HAP-1 (cell line): Measurements from ENCODE around the gene SPHKAP.
"Not testable (repeated sequence)": the region's sequence is repeated elsewhere in the genome, so short reads cannot be mapped to it uniquely, and the experiment has no call there.

Experiments
- DNase-seq, 2 experiments: peaks; one replicate each; pipeline ENCODE4 v3.0.0-alpha.2; 2016 to 2020; ENCODE audit warnings: low spot score in 2 of 2
- H3K27me3 ChIP-seq: fragments of 250-450 bp; sonication (Bioruptor Pico); 2 replicates; pipeline ENCODE4 v1.5.1; 2020; ENCODE audit warnings: low read depth, mild to moderate bottlenecking, moderate library complexity
- H3K36me3 ChIP-seq: fragments of 250-450 bp; sonication (Bioruptor Pico); replicated peaks from 2 replicates; pipeline ENCODE4 v1.5.1; 2020; ENCODE audit warnings: mild to moderate bottlenecking
- H3K4me1 ChIP-seq: fragments of 250-450 bp; sonication (Bioruptor Pico); 2 replicates; pipeline ENCODE4 v1.5.1; 2020; ENCODE audit warnings: mild to moderate bottlenecking
- H3K4me3 ChIP-seq: fragments of 250-450 bp; sonication (Bioruptor Pico); 2 replicates; pipeline ENCODE4 v1.5.1; 2020; ENCODE audit warnings: mild to moderate bottlenecking, moderate library complexity
- H3K9me3 ChIP-seq: fragments of 250-450 bp; sonication (Bioruptor Pico); 2 replicates; pipeline ENCODE4 v1.5.1; 2020; ENCODE audit warnings: mild to moderate bottlenecking, moderate library complexity
- in situ Hi-C: fragments of 300-500 bp; cut with MboI; formaldehyde crosslinking; loops from 3 replicates; pipeline ENCODE4 v1.14.3; 2020; ENCODE audit warnings: low sequenced_read_pairs, inconsistent platforms, mixed read lengths

Gene SPHKAP

DNA sequence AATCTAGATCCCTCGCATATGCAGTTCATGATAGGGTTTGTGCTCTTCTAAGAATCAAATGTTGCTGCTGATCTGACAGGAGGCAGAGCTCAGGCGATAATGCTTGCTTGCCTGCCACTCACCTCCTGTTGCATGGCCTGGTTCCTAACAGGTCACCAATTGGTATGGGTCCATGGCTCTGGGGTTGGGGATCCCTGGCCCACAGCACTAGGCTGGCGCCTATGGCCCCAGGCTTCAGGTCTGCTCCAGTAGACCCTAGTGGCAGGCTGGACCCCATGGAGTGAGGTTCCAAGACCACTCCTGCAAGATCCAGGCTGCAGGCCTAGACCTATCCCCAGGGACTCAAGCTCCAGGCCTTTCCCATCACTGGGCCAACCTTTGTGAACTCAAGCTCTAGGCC is 102.3 kb downstream of the SPHKAP start:
- no peak overlapping the region for H3K4me3 ChIP-seq
- no peak for DNase-seq
- H3K4me1 ChIP-seq, result no peaks in the 10 kb centered on the region
- H3K9me3 ChIP-seq, result no peaks in the 10 kb centered on the region
- in situ Hi-C loops, result no loop called here
- H3K36me3 ChIP-seq, result no peaks in the 10 kb centered on the region
- no peaks in the 10 kb centered on the region for H3K27me3 ChIP-seq

- H3K4me1 ChIP-seq, H3K36me3 ChIP-seq, in situ Hi-C loops, H3K9me3 ChIP-seq, H3K4me3 ChIP-seq, H3K27me3 ChIP-seq, DNase-seq: not testable (repeated sequence)
Observed at GRCh38 chr2:228076695-228077094, 104.8 kb downstream of the SPHKAP start.

DNA sequence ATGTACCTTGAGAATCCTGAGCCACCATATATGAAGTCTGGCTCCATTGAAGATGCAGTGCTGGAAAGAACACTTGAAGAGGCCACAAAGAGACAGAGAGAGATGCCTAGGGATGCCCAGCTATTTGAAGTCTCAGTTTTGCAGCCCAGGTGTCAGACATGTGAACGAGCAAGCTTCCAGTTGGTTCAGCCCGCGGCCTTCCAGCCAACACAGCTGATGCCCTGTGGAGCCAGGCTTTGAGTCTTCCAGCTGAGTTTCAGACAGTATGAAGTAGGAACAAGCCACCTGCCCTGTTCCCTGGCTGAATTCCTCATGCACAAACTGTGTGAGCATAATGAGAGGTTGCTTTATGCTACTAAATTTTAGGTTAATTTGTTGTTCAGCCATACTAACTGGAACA is 108.8 kb downstream of the SPHKAP start:
- Histone ChIP-seq H3K4me1 (no peaks in the 10 kb centered on the region), H3K36me3 (no peaks in the 10 kb centered on the region), H3K27me3 (no peaks in the 10 kb centered on the region), H3K4me3 (no peak overlapping the region), H3K9me3 (no peaks in the 10 kb centered on the region)
- in situ Hi-C loops, result loop anchor here (25.0 kb wide), 1 partner anchor 590 kb away; no protein-coding TSS in a partner anchor
- DNase-seq, result no peak

DNA sequence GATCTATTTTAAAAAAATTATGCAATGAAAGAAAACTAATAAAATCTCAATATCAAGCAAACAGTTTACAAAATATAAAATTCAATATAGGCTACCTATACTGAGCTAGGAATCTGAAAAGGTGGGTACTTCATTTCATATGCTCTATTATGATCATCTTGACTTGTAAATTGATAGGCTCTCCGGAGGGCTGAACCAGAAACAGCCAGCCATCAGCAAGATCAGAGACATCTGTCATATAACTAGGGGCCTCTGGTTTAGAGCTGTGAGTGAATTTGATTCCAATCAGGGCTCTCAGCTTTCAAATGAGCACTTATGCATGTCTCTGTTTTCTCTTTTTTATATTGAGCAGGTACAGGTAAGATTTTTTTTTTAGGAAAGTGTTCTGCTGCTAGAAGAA is 114.2 kb downstream of the SPHKAP start:
- Histone ChIP-seq H3K36me3 (no peaks in the 10 kb centered on the region), H3K4me1 (no peaks in the 10 kb centered on the region), H3K4me3 (no peak overlapping the region), H3K27me3 (no peaks in the 10 kb centered on the region), H3K9me3 (no peaks in the 10 kb centered on the region)
- in situ Hi-C loops, result loop anchor here (25.0 kb wide), 1 partner anchor 595 kb away; no protein-coding TSS in a partner anchor
- no peak for DNase-seq

- Histone ChIP-seq H3K27me3 (no peaks in the 10 kb centered on the region), H3K9me3 (no peaks in the 10 kb centered on the region), H3K36me3 (no peaks in the 10 kb centered on the region), H3K4me1 (no peaks in the 10 kb centered on the region), H3K4me3 (no peak overlapping the region)
- no peak for DNase-seq
- in situ Hi-C loops, result loop anchor here (25.0 kb wide), 1 partner anchor 596 kb away; no protein-coding TSS in a partner anchor
Observed at GRCh38 chr2:228066126-228066798, 115.2 kb downstream of the SPHKAP start.

- H3K9me3 ChIP-seq, result no peaks in the 10 kb centered on the region
- no peak overlapping the region for H3K4me3 ChIP-seq
- DNase-seq, result no peak
- no peaks in the 10 kb centered on the region for H3K4me1 ChIP-seq
- H3K36me3 ChIP-seq, result no peaks in the 10 kb centered on the region
- in situ Hi-C loops, result loop anchor here (25.0 kb wide), 1 partner anchor 597 kb away; no protein-coding TSS in a partner anchor
- H3K27me3 ChIP-seq, result no peaks in the 10 kb centered on the region
Observed at GRCh38 chr2:228065686-228066085, 115.8 kb downstream of the SPHKAP start.

DNA sequence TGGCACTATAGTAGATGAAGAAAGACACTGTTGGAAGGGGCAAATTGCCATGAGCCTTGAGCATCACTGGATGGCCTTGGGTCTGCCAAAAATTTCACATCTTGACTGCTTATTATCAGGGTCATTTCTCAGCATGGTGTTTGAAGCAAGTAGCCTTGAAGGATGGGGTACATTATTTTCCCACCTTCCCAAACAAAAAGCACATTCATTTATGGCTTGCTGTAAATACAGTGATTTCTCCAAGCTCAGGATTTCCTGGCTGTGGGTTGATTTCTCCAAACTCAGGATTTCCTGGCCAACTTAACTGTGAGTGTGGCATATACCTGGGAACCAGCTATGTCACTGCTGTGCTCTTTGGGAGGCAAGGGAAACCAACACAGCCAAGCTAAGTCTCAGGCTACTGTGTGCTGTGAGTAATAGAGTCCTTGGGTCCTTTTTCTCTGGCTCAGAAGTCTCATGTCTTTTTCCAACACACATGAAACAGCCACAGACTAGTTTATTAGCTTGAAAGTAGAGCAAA is 116.6 kb downstream of the SPHKAP start:
- Histone ChIP-seq H3K36me3 (no peaks in the 10 kb centered on the region), H3K4me3 (no peak overlapping the region), H3K27me3 (no peaks in the 10 kb centered on the region), H3K4me1 (no peaks in the 10 kb centered on the region), H3K9me3 (no peaks in the 10 kb centered on the region)
- no peak for DNase-seq
- in situ Hi-C loops, result loop anchor here (25.0 kb wide), 1 partner anchor 597 kb away; no protein-coding TSS in a partner anchor

DNA sequence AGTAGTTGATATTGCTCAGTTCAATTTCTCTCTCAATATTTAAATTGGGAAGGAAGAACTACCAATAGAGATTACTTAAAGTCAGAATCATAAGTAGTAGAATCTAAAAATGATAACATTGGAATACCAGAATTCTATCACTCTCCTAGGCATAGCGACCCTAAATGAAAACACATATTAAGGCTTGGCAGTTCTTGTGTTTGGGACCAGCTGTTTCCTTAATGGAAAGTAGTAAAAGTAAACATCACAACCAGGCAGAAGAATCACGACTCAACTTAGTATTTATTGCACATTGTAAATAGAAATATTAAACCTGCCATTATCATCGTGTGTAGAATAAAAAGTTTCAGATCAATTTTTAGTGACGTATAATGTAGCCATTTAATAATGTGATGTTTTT is 117.5 kb downstream of the SPHKAP start:
- Histone ChIP-seq H3K4me3 (no peak overlapping the region), H3K27me3 (no peaks in the 10 kb centered on the region), H3K36me3 (no peaks in the 10 kb centered on the region), H3K4me1 (no peaks in the 10 kb centered on the region), H3K9me3 (no peaks in the 10 kb centered on the region)
- in situ Hi-C loops, result loop anchor here (25.0 kb wide), 1 partner anchor 598 kb away; no protein-coding TSS in a partner anchor
- no peak for DNase-seq

DNA sequence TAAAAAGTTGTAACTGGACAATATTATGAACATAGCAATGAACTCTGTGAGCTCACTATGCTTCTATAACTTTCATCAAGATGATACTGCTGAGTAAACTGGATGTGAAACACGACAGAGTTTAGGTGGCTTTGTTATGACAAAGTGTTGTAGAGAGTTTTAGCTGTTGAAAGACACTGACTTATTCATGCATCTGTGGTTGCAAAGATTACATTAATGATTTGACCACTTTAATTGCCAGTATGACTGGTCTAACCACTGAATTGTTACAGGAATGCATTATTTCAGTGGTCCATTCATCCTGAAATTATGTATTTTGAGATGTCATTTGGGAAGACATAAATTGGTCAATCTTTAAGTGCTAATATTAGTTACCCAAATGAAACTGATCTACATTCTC is 117.9 kb downstream of the SPHKAP start:
- Histone ChIP-seq H3K4me3 (no peak overlapping the region), H3K27me3 (no peaks in the 10 kb centered on the region), H3K36me3 (no peaks in the 10 kb centered on the region), H3K4me1 (no peaks in the 10 kb centered on the region), H3K9me3 (no peaks in the 10 kb centered on the region)
- DNase-seq, result no peak
- in situ Hi-C loops, result loop anchor here (25.0 kb wide), 1 partner anchor 599 kb away; no protein-coding TSS in a partner anchor

DNA sequence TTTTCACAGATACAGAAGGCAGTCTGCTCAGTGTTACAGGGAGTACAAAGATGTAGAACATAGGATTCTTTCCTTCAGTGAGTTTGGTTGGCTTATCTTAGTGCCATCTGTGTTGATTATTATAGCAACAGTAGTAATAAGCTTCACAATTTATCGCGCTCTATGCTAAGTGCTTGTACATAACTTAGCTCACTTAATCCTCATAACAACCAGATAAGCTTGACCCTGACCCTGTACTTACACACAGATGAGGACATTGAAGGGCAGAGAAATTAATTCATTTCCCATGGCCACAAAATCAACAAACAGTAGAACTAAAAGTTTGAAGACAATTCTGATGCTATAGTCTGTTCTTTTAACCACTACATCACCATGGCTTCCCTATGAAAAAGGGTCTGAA is 121.8 kb downstream of the SPHKAP start:
- Histone ChIP-seq H3K9me3 (no peaks in the 10 kb centered on the region), H3K4me3 (no peak overlapping the region), H3K36me3 (no peaks in the 10 kb centered on the region), H3K27me3 (no peaks in the 10 kb centered on the region), H3K4me1 (no peaks in the 10 kb centered on the region)
- in situ Hi-C loops, result loop anchor here (25.0 kb wide), 1 partner anchor 603 kb away; no protein-coding TSS in a partner anchor
- DNase-seq, result no peak

- Histone ChIP-seq H3K27me3 (no peaks in the 10 kb centered on the region), H3K4me3 (no peak overlapping the region), H3K36me3 (no peaks in the 10 kb centered on the region), H3K9me3 (no peaks in the 10 kb centered on the region), H3K4me1 (no peaks in the 10 kb centered on the region)
- in situ Hi-C loops, result loop anchor here (25.0 kb wide), 1 partner anchor 606 kb away; no protein-coding TSS in a partner anchor
- DNase-seq, result no peak
Observed at GRCh38 chr2:228056293-228057097, 125.0 kb downstream of the SPHKAP start.

DNA sequence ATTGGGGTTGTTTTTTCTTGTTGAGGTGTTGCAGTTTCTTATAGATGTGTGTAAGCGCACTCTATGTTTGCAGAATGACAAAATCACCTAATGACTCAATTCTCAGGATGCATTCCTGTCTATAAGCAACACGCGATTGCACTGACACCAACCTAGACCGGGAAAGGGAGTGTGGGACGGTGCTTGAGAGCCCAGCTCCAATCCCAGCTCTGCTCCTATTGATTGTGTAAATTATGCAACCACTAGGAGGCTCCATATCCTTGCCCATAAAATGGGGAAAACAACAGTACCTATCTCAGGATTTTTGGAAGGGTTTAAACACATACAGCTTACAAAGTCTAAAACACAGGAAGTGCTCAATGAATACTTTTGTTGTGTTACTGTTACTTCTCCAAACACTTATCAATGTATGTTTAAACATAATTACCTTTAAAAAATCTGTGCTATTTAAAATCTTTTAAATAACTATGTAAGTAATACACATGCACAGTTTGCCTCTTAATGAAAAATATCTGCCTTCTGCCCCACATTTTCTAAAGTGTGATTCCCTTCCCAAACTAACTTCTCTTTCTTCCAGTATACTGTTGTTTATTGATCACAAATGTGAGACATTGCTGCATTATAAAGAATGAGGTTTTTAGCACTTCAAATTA is 132.5 kb downstream of the SPHKAP start:
- DNase-seq, result peak; percentile 40 to 65
- in situ Hi-C loops, result no loop called here
- Histone ChIP-seq H3K9me3 (no peaks in the 10 kb centered on the region), H3K4me3 (no peak overlapping the region), H3K4me1 (no peaks in the 10 kb centered on the region), H3K36me3 (no peaks in the 10 kb centered on the region), H3K27me3 (no peaks in the 10 kb centered on the region)

GRCh38 chr2:228040995-228041394 is 140.5 kb downstream of the SPHKAP start:
- no peaks in the 10 kb centered on the region for H3K36me3 ChIP-seq

More at GRCh38 chr2:228040995-228041394, 140.5 kb downstream of the SPHKAP start:
- Histone ChIP-seq H3K27me3 (no peaks in the 10 kb centered on the region), H3K9me3 (no peaks in the 10 kb centered on the region), H3K4me3 (no peak overlapping the region), H3K4me1 (no peaks in the 10 kb centered on the region)
- in situ Hi-C loops, result no loop called here
- DNase-seq, result no peak
